ENCODE measurements around the gene CYB5RL. TPM values are rescaled to one million over a fixed set of nuclear protein-coding genes. Genes with fewer than 3 reads are reported as not detected.

Gene CYB5RL, protein sequence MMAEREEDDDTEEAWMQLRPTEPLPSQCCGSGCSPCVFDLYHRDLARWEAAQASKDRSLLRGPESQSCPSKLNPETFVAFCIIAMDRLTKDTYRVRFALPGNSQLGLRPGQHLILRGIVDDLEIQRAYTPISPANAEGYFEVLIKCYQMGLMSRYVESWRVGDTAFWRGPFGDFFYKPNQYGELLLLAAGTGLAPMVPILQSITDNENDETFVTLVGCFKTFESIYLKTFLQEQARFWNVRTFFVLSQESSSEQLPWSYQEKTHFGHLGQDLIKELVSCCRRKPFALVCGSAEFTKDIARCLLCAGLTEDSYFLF
- 4.1 TPM for polyA plus RNA-seq

GRCh38 chr1:54199765-54200518, at the start of gene CYB5RL, which contains the start of gene MRPL37:
CYB5RL (minus strand) TSS chr1:54200030; CDS start chr1:54195616, 4,414 bp downstream.
MRPL37 (plus strand) TSS chr1:54200167; CDS start chr1:54200244, 77 bp downstream.
- peaks cover 24 to 31% (median 30%) of the 10 kb centered on the region in 3 donors for H3K4me1 Mint-ChIP-seq

DNA sequence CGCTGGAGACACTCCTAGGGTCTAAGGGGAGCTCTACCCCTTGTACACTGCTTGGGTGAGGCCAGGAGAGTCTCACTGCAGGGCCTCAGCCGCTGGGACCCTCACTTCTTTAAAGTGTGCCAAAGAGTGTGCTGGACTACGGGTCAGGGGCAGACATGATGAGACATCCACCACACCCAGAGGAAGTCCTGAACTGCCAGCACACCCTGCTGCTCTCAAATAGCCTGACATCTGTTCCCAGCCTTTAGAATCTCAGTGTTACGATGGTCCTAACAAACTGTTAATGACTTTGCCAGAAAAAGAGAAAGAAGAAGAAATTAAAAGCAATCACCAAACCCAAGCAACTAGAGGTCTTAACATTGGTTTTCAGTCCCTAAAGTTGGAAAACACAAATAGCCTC, 49.1 kb upstream of the CYB5RL start:
- H3K27me3 Mint-ChIP-seq = no peaks in the 10 kb centered on the region
- H3K9me3 Mint-ChIP-seq = no peaks in the 10 kb centered on the region
- no peak overlapping the region for H3K27ac Mint-ChIP-seq
- peaks cover 5% of the 10 kb centered on the region for H3K36me3 Mint-ChIP-seq
- no peaks in the 10 kb centered on the region for H3K4me1 Mint-ChIP-seq
- H3K4me3 Mint-ChIP-seq = no peak overlapping the region

More at GRCh38 chr1:54199765-54200518, at the start of gene CYB5RL, which contains the start of gene MRPL37:
- H3K27me3 Mint-ChIP-seq = no peaks in the 10 kb centered on the region
- H3K9me3 Mint-ChIP-seq = no peaks in the 10 kb centered on the region
- H3K4me3 Mint-ChIP-seq = peak within 1 kb of the TSS; percentile 90 to 99 (median 95)
- peaks cover 2% of the 10 kb centered on the region for H3K36me3 Mint-ChIP-seq
- peak within 1 kb of the TSS; percentile 20 to 92 (median 80) for H3K27ac Mint-ChIP-seq

DNA sequence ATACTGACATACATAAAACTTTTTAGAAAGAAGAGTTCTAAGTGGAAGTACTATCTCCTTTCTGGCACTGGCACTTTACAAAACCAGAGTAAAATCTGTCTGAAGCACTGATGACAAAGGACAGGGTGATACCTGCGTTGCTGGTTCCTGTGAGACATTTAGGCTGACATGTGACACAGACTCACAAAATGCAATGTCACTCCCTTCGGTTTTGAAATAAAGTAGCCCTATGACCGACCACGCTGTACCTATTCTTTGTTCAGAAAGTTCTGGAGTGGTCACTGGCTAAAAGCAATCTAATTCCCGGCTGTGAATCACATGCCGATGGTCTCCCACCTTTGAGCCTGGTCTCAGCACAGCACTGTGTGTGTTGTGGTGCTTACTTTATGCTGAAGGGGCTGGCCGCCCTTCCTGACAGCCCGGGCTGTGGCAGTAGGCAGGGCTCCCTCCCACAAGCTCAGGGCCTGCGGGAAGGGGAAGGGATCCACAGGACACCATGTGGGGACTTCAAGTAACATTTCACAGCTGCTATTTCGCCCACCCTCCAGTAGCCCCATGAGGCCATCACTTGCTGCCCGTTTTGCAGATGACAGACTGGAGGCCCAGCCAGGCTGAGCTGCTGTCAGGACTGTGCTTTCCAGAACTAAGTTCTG, 48.2 kb upstream of the CYB5RL start:
- no peaks in the 10 kb centered on the region for H3K27me3 Mint-ChIP-seq
- H3K4me1 Mint-ChIP-seq = no peaks in the 10 kb centered on the region
- H3K27ac Mint-ChIP-seq = no peak overlapping the region
- no peaks in the 10 kb centered on the region for H3K9me3 Mint-ChIP-seq
- H3K4me3 Mint-ChIP-seq = no peak overlapping the region
- peaks cover 8% of the 10 kb centered on the region for H3K36me3 Mint-ChIP-seq

GRCh38 chr1:54246116-54246721, 46.4 kb upstream of the CYB5RL start:
- H3K9me3 Mint-ChIP-seq = no peaks in the 10 kb centered on the region
- no peak overlapping the region for H3K4me3 Mint-ChIP-seq
- H3K27ac Mint-ChIP-seq = no peak overlapping the region
- H3K4me1 Mint-ChIP-seq = no peaks in the 10 kb centered on the region
- peaks cover 5% of the 10 kb centered on the region for H3K36me3 Mint-ChIP-seq
- H3K27me3 Mint-ChIP-seq = no peaks in the 10 kb centered on the region

- H3K27me3 Mint-ChIP-seq = no peaks in the 10 kb centered on the region
- no peak overlapping the region for H3K27ac Mint-ChIP-seq
- no peaks in the 10 kb centered on the region for H3K9me3 Mint-ChIP-seq
- H3K4me1 Mint-ChIP-seq = no peaks in the 10 kb centered on the region
- peaks cover 5% of the 10 kb centered on the region for H3K36me3 Mint-ChIP-seq
- no peak overlapping the region for H3K4me3 Mint-ChIP-seq
These were observed 45.7 kb upstream of the CYB5RL start for GRCh38 chr1:54245501-54245900.

DNA sequence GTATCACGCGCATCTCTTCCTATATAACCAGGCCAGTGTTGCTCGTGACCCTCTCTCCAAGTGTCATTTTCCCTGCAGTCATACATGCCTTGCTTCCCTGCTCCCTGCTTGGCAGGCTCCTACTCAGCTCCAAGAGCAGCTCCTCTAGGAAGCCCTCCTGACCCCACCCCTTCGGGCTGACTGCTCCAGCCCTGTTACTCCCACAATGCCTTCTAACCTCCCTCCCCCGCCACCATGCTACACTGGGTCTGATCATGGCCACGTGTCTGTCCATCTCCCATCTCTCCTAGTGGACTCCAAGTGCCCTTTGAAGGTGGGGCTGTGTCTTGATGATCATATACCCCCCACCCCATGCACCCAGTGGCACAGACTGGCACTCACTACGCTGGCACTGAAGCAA, 44.8 kb upstream of the CYB5RL start:
- H3K36me3 Mint-ChIP-seq = peaks cover 5% of the 10 kb centered on the region
- no peak overlapping the region for H3K27ac Mint-ChIP-seq
- no peaks in the 10 kb centered on the region for H3K27me3 Mint-ChIP-seq
- H3K4me1 Mint-ChIP-seq = no peaks in the 10 kb centered on the region
- no peak overlapping the region for H3K4me3 Mint-ChIP-seq
- no peaks in the 10 kb centered on the region for H3K9me3 Mint-ChIP-seq

- no peaks in the 10 kb centered on the region for H3K27me3 Mint-ChIP-seq
- no peaks in the 10 kb centered on the region for H3K9me3 Mint-ChIP-seq
- H3K27ac Mint-ChIP-seq = no peak overlapping the region
- peaks cover 5% of the 10 kb centered on the region for H3K36me3 Mint-ChIP-seq
- no peaks in the 10 kb centered on the region for H3K4me1 Mint-ChIP-seq
- H3K4me3 Mint-ChIP-seq = no peak overlapping the region
These were observed 43.2 kb upstream of the CYB5RL start for GRCh38 chr1:54243022-54243421.

DNA sequence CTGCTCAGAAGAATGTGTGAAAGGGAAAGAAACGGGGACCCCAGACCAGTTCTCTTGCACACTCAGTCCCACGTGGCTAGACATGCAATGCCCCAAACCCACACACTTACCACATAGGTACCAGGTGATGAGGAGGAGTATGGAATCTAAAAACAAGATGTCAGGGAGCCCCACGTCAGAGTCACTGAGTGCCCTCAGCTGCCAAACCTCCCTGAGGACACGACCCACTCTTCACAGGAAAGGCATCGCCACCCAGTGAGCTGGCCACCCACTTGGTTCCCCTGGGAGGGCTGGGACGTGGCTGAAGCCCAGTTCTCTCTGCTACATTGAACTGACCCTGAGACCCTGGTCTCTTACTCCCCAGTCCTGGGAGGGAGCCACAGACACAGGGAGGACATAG, 41.5 kb upstream of the CYB5RL start:
- no peaks in the 10 kb centered on the region for H3K27me3 Mint-ChIP-seq
- peaks cover 8% of the 10 kb centered on the region for H3K36me3 Mint-ChIP-seq
- H3K4me1 Mint-ChIP-seq = no peaks in the 10 kb centered on the region
- no peak overlapping the region for H3K4me3 Mint-ChIP-seq
- H3K9me3 Mint-ChIP-seq = no peaks in the 10 kb centered on the region
- H3K27ac Mint-ChIP-seq = no peak overlapping the region

GRCh38 chr1:54240741-54241335, 41.0 kb upstream of the CYB5RL start:
- H3K27ac Mint-ChIP-seq = no peak overlapping the region

DNA sequence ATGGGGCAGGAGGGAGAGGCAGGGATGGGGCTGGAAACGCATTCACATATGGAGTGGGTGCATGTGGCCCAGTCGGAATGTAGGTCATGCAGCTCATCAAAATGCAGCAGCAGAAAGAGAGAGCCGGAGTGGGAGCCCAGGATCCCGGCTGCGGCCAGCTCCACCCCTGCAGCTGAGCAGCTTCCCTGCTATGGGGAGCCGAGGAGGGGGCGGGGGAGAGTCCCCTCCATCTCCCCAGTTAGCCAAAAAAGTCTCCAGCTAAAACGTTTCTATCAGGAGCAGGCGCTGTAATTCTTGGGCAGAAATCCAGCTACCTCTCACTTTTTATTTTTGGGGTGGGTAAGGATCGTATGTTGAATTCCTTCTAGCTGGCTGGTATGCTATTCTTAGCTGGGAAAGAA, 39.8 kb upstream of the CYB5RL start:
- no peak overlapping the region for H3K27ac Mint-ChIP-seq
- no peak overlapping the region for H3K4me3 Mint-ChIP-seq
- H3K27me3 Mint-ChIP-seq = no peaks in the 10 kb centered on the region
- peaks cover 10% of the 10 kb centered on the region for H3K36me3 Mint-ChIP-seq
- peaks cover 0 to 4% (median 3%) of the 10 kb centered on the region in 3 donors for H3K4me1 Mint-ChIP-seq
- H3K9me3 Mint-ChIP-seq = peaks cover 0 to 3% (median 0%) of the 10 kb centered on the region in 3 donors

More at GRCh38 chr1:54240741-54241335, 41.0 kb upstream of the CYB5RL start:
- H3K9me3 Mint-ChIP-seq = no peaks in the 10 kb centered on the region
- H3K4me1 Mint-ChIP-seq = no peaks in the 10 kb centered on the region
- no peaks in the 10 kb centered on the region for H3K27me3 Mint-ChIP-seq
- no peak overlapping the region for H3K4me3 Mint-ChIP-seq
- H3K36me3 Mint-ChIP-seq = peaks cover 8% of the 10 kb centered on the region

DNA sequence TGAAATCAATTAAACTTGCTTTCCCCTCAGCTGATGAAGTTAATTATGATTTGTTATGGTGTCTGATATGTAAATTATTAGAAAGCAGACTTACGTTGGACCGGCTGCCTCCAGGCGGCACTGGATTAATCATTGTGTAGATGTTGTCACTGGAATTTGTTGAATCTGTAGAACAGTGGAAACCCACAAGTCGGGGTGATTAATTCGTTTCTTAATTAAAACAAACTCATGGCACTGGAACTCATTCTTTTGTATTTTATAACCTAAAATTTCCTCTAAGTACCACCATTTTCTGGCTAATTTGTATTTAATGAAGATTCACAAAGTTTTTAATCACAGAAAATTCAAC, 39.2 kb upstream of the CYB5RL start:
- H3K36me3 Mint-ChIP-seq = peaks cover 9% of the 10 kb centered on the region
- H3K27ac Mint-ChIP-seq = no peak overlapping the region
- no peaks in the 10 kb centered on the region for H3K27me3 Mint-ChIP-seq

GRCh38 chr1:54238353-54239034, 38.7 kb upstream of the CYB5RL start:
- Mint-ChIP-seq H3K4me1 (peaks cover 0 to 4% (median 3%) of the 10 kb centered on the region in 3 donors), H3K9me3 (peaks cover 0 to 3% (median 0%) of the 10 kb centered on the region in 3 donors), H3K27me3 (no peaks in the 10 kb centered on the region), H3K36me3 (peaks cover 6% of the 10 kb centered on the region), H3K4me3 (no peak overlapping the region), H3K27ac (peak overlapping the region in 1 of 3 donors; percentile 53)

More for the DNA sequence above, 39.2 kb upstream of the CYB5RL start:
- H3K4me1 Mint-ChIP-seq = peaks cover 0 to 4% (median 3%) of the 10 kb centered on the region in 3 donors
- no peak overlapping the region for H3K4me3 Mint-ChIP-seq
- H3K9me3 Mint-ChIP-seq = peaks cover 0 to 3% (median 0%) of the 10 kb centered on the region in 3 donors

- H3K9me3 Mint-ChIP-seq = peaks cover 0 to 3% (median 0%) of the 10 kb centered on the region in 3 donors
- H3K4me3 Mint-ChIP-seq = no peak overlapping the region
- H3K36me3 Mint-ChIP-seq = peaks cover 6% of the 10 kb centered on the region
- H3K27me3 Mint-ChIP-seq = no peaks in the 10 kb centered on the region
- H3K4me1 Mint-ChIP-seq = peaks cover 0 to 4% (median 3%) of the 10 kb centered on the region in 3 donors
- no peak overlapping the region for H3K27ac Mint-ChIP-seq
These were observed 37.8 kb upstream of the CYB5RL start for GRCh38 chr1:54237586-54237985.

- peaks cover 3 to 7% (median 4%) of the 10 kb centered on the region in 3 donors for H3K4me1 Mint-ChIP-seq
- H3K36me3 Mint-ChIP-seq = peaks cover 8% of the 10 kb centered on the region
- peaks cover 0 to 3% (median 0%) of the 10 kb centered on the region in 3 donors for H3K9me3 Mint-ChIP-seq
- H3K27ac Mint-ChIP-seq = no peak overlapping the region
- H3K4me3 Mint-ChIP-seq = no peak overlapping the region
- no peaks in the 10 kb centered on the region for H3K27me3 Mint-ChIP-seq
These were observed 34.5 kb upstream of the CYB5RL start for GRCh38 chr1:54234284-54234683.
